ENCODE measurements around the gene PPP1R3F.

DNA sequence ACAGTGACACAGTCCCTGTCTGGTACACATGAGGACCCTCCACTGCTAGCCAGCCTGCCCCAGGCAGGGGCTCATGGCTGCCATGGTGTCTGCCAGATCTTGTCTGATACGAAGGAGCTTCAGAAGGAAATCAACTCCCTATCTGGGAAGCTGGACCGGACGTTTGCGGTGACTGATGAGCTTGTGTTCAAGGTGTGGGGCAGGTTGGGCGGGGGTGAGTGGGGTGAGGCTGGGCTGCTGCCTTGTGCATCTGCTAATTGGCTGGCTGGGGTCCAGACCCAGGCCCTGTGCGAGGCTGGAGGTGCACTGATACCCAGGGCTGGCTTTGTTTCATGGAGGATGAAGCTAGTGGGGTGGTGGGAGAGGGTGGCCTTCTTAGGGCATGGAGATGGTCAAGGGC, 20.5 kb upstream of the PPP1R3F start:
- TF ChIP-seq, protein P1, sequence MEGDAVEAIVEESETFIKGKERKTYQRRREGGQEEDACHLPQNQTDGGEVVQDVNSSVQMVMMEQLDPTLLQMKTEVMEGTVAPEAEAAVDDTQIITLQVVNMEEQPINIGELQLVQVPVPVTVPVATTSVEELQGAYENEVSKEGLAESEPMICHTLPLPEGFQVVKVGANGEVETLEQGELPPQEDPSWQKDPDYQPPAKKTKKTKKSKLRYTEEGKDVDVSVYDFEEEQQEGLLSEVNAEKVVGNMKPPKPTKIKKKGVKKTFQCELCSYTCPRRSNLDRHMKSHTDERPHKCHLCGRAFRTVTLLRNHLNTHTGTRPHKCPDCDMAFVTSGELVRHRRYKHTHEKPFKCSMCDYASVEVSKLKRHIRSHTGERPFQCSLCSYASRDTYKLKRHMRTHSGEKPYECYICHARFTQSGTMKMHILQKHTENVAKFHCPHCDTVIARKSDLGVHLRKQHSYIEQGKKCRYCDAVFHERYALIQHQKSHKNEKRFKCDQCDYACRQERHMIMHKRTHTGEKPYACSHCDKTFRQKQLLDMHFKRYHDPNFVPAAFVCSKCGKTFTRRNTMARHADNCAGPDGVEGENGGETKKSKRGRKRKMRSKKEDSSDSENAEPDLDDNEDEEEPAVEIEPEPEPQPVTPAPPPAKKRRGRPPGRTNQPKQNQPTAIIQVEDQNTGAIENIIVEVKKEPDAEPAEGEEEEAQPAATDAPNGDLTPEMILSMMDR (IDR thresholded peaks at IDR 0.05; ENCODE audit: low read depth, low read length, missing input control), result no peak
- TF ChIP-seq TAF1 (conservative IDR thresholded peaks at IDR 0.05) (no peak), NR2F2 (IDR thresholded peaks at IDR 0.05) (no peak), RAD21 (IDR thresholded peaks at IDR 0.05) (no peak)

Data from liver (tissue), 3 donors.